ENCODE measurements around the gene SLC35F2.

- no peak for TF ChIP-seq CTCF (IDR thresholded peaks at IDR 0.05; ENCODE audit: insufficient read depth, low read length)
- TF ChIP-seq REST (IDR thresholded peaks at IDR 0.05; ENCODE audit: insufficient replicate concordance, low read depth): no peak
- TF ChIP-seq POLR2AphosphoS5 (IDR thresholded peaks at IDR 0.05; ENCODE audit: low read depth): no peak
- TF ChIP-seq GABPA (IDR thresholded peaks at IDR 0.05; ENCODE audit: low read depth): no peak
- no peak for TF ChIP-seq SPI1 (IDR thresholded peaks at IDR 0.05; ENCODE audit: borderline replicate concordance, low read depth)
Observed at GRCh38 chr11:107780775-107781174, 77.8 kb downstream of the SLC35F2 start.
